ENCODE results near the gene TMEM114.

The TMEM114 gene

DNA sequence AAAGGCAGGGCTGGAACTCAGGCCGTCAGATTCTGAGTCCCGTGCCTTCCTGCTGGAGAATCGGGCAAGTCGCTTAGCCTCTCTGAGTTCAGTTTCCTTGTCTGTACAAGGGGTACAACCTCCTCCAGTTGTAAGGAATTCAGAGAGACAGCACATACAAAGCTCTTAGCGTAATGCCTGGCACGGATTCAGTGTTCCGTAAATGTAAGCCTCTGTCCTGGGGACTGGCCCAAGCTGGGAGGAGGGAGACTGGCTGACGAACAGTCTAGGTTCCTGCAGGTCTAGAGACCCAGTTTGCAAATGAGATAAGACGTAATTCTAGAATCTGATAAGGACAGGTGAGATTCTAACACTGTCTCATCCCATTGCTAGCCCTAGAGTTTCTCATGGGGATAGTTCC, 41.1 kb upstream of the TMEM114 start:
- no peak for DNase-seq (ENCODE audit: extremely low read depth, insufficient read length)
- Histone ChIP-seq H3K4me3 (replicated peaks; ENCODE audit: low read depth, low read length) (no peak overlapping the region), H3K27me3 (replicated peaks; ENCODE audit: control insufficient read depth, insufficient read depth, low read length) (no peaks in the 10 kb centered on the region), H3K36me3 (ENCODE audit: control insufficient read depth, insufficient read depth, low read length) (peaks cover 36% of the 10 kb centered on the region)
- TF ChIP-seq, protein P1, sequence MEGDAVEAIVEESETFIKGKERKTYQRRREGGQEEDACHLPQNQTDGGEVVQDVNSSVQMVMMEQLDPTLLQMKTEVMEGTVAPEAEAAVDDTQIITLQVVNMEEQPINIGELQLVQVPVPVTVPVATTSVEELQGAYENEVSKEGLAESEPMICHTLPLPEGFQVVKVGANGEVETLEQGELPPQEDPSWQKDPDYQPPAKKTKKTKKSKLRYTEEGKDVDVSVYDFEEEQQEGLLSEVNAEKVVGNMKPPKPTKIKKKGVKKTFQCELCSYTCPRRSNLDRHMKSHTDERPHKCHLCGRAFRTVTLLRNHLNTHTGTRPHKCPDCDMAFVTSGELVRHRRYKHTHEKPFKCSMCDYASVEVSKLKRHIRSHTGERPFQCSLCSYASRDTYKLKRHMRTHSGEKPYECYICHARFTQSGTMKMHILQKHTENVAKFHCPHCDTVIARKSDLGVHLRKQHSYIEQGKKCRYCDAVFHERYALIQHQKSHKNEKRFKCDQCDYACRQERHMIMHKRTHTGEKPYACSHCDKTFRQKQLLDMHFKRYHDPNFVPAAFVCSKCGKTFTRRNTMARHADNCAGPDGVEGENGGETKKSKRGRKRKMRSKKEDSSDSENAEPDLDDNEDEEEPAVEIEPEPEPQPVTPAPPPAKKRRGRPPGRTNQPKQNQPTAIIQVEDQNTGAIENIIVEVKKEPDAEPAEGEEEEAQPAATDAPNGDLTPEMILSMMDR (IDR thresholded peaks at IDR 0.05; ENCODE audit: insufficient read depth, low read length, poor library complexity, severe bottlenecking) = no peak

DNA sequence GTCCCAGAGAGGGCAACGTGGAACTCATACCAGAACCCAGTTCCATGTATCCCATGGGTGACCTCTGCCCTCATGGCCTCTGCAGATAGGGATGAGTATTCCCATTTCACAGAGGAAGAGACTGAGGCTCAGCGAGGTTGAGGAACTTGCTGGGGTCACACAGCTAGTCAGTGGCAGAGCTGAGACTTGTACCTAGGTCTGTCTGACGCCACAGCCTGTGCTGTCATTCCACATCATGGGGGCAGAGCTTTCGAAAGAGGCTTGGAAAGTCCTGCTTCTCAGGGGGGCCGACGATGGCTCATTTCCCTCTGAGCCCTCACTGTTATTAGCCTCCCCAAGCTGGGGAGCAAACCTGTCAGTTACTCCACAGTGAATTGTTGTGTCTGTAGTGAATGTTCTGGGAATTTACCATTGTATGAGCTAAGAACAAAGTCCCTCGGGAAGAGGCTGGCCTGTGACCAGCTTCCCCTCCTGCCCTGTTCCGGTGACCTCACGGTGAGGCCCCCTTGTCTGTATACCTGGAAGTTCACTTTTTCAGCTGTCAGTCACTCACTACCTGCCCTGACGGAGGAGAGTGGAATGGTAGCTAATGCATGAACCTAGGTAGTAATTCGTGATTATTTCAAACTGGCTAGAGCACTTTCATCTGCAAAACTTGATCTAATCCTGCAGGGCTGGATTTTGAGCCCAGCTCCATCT, 40.1 kb upstream of the TMEM114 start:
- no peak for DNase-seq (ENCODE audit: extremely low read depth, insufficient read length)
- no peak overlapping the region for H3K4me3 ChIP-seq (replicated peaks; ENCODE audit: low read depth, low read length)
- no peaks in the 10 kb centered on the region for H3K27me3 ChIP-seq (replicated peaks; ENCODE audit: control insufficient read depth, insufficient read depth, low read length)
- TF ChIP-seq, protein P1 (IDR thresholded peaks at IDR 0.05; ENCODE audit: insufficient read depth, low read length, poor library complexity, severe bottlenecking) = no peak
- H3K36me3 ChIP-seq (ENCODE audit: control insufficient read depth, insufficient read depth, low read length) = peaks cover 37% of the 10 kb centered on the region

DNA sequence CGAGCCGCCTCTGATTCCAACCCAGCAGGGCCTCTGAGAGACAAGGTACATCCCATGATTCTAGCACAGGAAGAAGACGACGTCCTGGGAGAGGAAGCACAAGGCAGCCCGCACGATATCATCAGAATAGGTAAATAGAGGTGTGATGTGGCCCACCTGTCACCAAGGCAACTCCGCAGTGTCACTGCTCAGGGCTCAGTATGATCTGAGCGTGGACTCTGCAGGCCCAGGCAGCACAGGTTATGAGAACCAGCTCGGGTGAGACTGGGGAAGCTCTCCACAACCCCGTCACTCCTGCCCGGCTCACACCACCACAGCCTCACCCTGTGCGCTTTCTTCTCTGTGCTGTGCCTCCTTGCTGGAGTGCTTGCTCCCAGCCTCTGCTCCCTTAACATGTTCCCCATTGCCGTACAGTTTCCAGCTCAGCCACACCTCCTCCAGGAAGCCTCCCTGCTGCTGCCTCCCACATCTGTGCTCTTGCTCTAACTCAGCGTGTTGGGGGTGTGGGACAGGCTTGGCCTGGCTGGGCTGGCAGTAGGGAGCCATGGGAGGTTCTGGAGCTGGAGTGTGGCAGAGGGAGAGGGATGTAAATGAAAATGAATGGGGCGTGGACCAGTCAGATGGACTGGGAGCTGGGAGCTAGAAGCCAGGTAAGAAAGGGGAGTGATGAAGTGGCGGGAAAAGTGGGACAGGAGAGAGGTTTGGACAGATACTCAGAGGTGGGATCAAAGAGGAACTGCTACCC, 38.8 kb upstream of the TMEM114 start:
- no peak overlapping the region for H3K4me3 ChIP-seq (replicated peaks; ENCODE audit: low read depth, low read length)
- peaks cover 33% of the 10 kb centered on the region for H3K36me3 ChIP-seq (ENCODE audit: control insufficient read depth, insufficient read depth, low read length)
- H3K27me3 ChIP-seq (replicated peaks; ENCODE audit: control insufficient read depth, insufficient read depth, low read length) = no peaks in the 10 kb centered on the region
- TF ChIP-seq, protein P1 (IDR thresholded peaks at IDR 0.05; ENCODE audit: insufficient read depth, low read length, poor library complexity, severe bottlenecking) = no peak
- DNase-seq (ENCODE audit: extremely low read depth, insufficient read length) = no peak

- TF ChIP-seq, protein P1 (IDR thresholded peaks at IDR 0.05; ENCODE audit: insufficient read depth, low read length, poor library complexity, severe bottlenecking) = no peak
- no peak overlapping the region for H3K4me3 ChIP-seq (replicated peaks; ENCODE audit: low read depth, low read length)
- DNase-seq (ENCODE audit: extremely low read depth, insufficient read length) = no peak
- H3K27me3 ChIP-seq (replicated peaks; ENCODE audit: control insufficient read depth, insufficient read depth, low read length) = no peaks in the 10 kb centered on the region
- H3K36me3 ChIP-seq (ENCODE audit: control insufficient read depth, insufficient read depth, low read length) = peaks cover 29% of the 10 kb centered on the region
Observed at GRCh38 chr16:8627456-8627855, 37.1 kb upstream of the TMEM114 start.

DNA sequence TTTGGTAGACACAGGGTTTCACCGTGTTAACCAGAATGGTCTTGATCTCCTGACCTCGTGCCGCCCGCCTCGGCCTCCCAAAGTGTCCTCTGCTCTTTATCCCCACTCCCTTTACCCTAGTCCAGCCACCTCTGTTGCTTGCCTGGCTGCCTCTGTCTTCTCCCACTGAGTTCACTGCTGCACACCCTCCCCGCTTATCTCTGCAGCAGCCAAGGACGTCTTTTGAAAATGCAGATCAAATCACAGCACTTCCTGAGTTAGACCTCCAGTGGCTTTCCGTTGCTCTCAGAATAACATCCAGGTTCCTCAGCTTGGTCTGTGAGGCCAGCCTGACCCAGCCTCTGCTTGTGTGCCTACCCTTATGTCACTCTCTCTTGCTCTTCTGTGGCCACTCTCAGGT, 36.6 kb upstream of the TMEM114 start:
- H3K36me3 ChIP-seq (ENCODE audit: control insufficient read depth, insufficient read depth, low read length) = peaks cover 29% of the 10 kb centered on the region
- DNase-seq (ENCODE audit: extremely low read depth, insufficient read length) = no peak
- TF ChIP-seq, protein P1 (IDR thresholded peaks at IDR 0.05; ENCODE audit: insufficient read depth, low read length, poor library complexity, severe bottlenecking) = no peak
- no peaks in the 10 kb centered on the region for H3K27me3 ChIP-seq (replicated peaks; ENCODE audit: control insufficient read depth, insufficient read depth, low read length)
- H3K4me3 ChIP-seq (replicated peaks; ENCODE audit: low read depth, low read length) = no peak overlapping the region

All from GM06990 (cell line).